ENCODE measurements around the gene DUS1L.

GRCh38 chr17:82050152-82050760, 15.3 kb downstream of the DUS1L start:
- no peak for TF ChIP-seq CTCF (conservative IDR thresholded peaks at IDR 0.05)
- TF ChIP-seq ZFX (IDR thresholded peaks at IDR 0.05) = no peak
